Panc1 (cell line): ENCODE data around the gene MAGEA4.

Experiments used
- CTCF ChIP-seq: fragments of 450-650 bp; IDR thresholded peaks from 2 replicates; pipeline ENCODE4 v1.5.1; 2017; ENCODE audit warnings: mild to moderate bottlenecking
- POLR2AphosphoS5 ChIP-seq: IDR thresholded peaks from 2 replicates; pipeline ENCODE4 v1.6.1; 2012; ENCODE audit warnings: mild to moderate bottlenecking, low read depth, low read length, moderate library complexity

GRCh38 chrX:151879856-151880255, 32.8 kb upstream of the MAGEA4 start:
- TF ChIP-seq CTCF (no peak), POLR2AphosphoS5 (no peak)
